PC-3 (cell line): ENCODE results near the gene SH3RF1. TPM values are rescaled to one million over a fixed set of nuclear protein-coding genes. Genes with fewer than 3 reads are reported as not detected.

Source experiments
- ATAC-seq: fragments of 200-7000 bp; cut with Tn5 transposase; 2 replicates; pipeline ENCODE4 v1.9.1; 2020; ENCODE audit warnings: mild to moderate bottlenecking, moderate library complexity
- Bru-seq: library from RNA; stranded (reverse); fragments of 400-500 nt; gene quantifications from one replicate; lab custom pipeline; 2021; lab: Mats Ljungman, UMichigan
- BruChase-seq, 2 experiments: library from RNA; stranded (reverse); fragments of 400-500 nt; gene quantifications; one replicate each; lab custom pipeline; 2021; lab: Mats Ljungman, UMichigan
- BruUV-seq: library from RNA; stranded (reverse); fragments of 400-500 nt; replicated peaks from 2 replicates; lab custom pipeline; 2021; lab: Mats Ljungman, UMichigan
- CTCF ChIA-PET: fragments of 300-600 bp; sonication (Branson Sonifier 250); formaldehyde crosslinking; loops from one replicate; lab custom pipeline; 2022; ENCODE audit warnings: antibody characterized with exemption; lab: Charles Lee
- POLR2A ChIA-PET: fragments of 300-600 bp; sonication (Branson Sonifier 250); formaldehyde crosslinking; loops from one replicate; lab custom pipeline; 2022; ENCODE audit warnings: antibody characterized with exemption; ENCODE audit not compliant: unreplicated experiment; lab: Charles Lee
- DNase-seq: peaks from one replicate; pipeline ENCODE4 v3.0.0-alpha.2; 2015
- H2AFZ ChIP-seq: fragments of 300-600 bp; sonication (generic); 2 replicates; pipeline ENCODE4 v1.6.0; 2016; ENCODE audit warnings: antibody characterized with exemption, low read length
- H3F3A ChIP-seq: fragments of 300-600 bp; sonication (generic); one replicate; pipeline ENCODE4 v1.6.0; 2017; ENCODE audit warnings: antibody characterized with exemption, low read length, control low read depth, mild to moderate bottlenecking; ENCODE audit not compliant: unreplicated experiment
- H3K27ac ChIP-seq: fragments of 300-600 bp; sonication (generic); 2 replicates; pipeline ENCODE4 v1.5.1; 2016; ENCODE audit warnings: mild to moderate bottlenecking, low read length
- H3K27me3 ChIP-seq: fragments of 300-600 bp; sonication (generic); 2 replicates; pipeline ENCODE4 v1.6.1; 2016; ENCODE audit warnings: low read length, mixed read lengths
- H3K36me3 ChIP-seq: fragments of 300-600 bp; sonication (generic); 2 replicates; pipeline ENCODE4 v1.6.1; 2016; ENCODE audit warnings: low read depth, mixed run types, low read length, mixed read lengths
- H3K4me1 ChIP-seq: fragments of 300-600 bp; sonication (generic); 2 replicates; pipeline ENCODE4 v1.5.1; 2016; ENCODE audit warnings: low read length; ENCODE audit not compliant: insufficient read depth
- H3K4me2 ChIP-seq: fragments of 300-600 bp; sonication (generic); 2 replicates; pipeline ENCODE4 v1.6.0; 2016; ENCODE audit warnings: low read length
- H3K4me3 ChIP-seq: fragments of 300-600 bp; sonication (generic); 2 replicates; pipeline ENCODE4 v1.5.1; 2016; ENCODE audit warnings: mild to moderate bottlenecking, low read length, mixed read lengths
- H3K79me2 ChIP-seq: fragments of 300-600 bp; sonication (generic); 2 replicates; pipeline ENCODE4 v1.6.1; 2017; ENCODE audit warnings: low read length, mixed read lengths
- H3K9ac ChIP-seq: fragments of 300-600 bp; sonication (generic); 2 replicates; pipeline ENCODE4 v1.6.0; 2016; ENCODE audit warnings: mild to moderate bottlenecking, low read length
- H3K9me2 ChIP-seq: fragments of 300-600 bp; sonication (generic); replicated peaks from 2 replicates; pipeline ENCODE4 v1.6.1; 2016; ENCODE audit warnings: mixed run types, low read length, mixed read lengths
- H3K9me3 ChIP-seq: fragments of 300-600 bp; sonication (generic); 2 replicates; pipeline ENCODE4 v1.6.1; 2016; ENCODE audit warnings: low read length, mixed read lengths
- H4K20me1 ChIP-seq: fragments of 300-600 bp; sonication (generic); 2 replicates; pipeline ENCODE4 v1.6.1; 2016; ENCODE audit warnings: low read length, mixed read lengths
- CTCF ChIP-seq: fragments of 300-600 bp; sonication (generic); conservative IDR thresholded peaks from 2 replicates; pipeline ENCODE4 v1.5.1; 2017; ENCODE audit warnings: antibody characterized with exemption, low read depth, mild to moderate bottlenecking, low read length
- EZH2 ChIP-seq: fragments of 300-600 bp; sonication (generic); IDR thresholded peaks from one replicate; pipeline ENCODE4 v1.6.1; 2017; ENCODE audit warnings: antibody characterized with exemption, mild to moderate bottlenecking, low read length; ENCODE audit not compliant: unreplicated experiment
- EZH2phosphoT487 ChIP-seq: fragments of 300-600 bp; sonication (generic); IDR thresholded peaks from 2 replicates; pipeline ENCODE4 v1.6.1; 2018; ENCODE audit warnings: mild to moderate bottlenecking, antibody characterized with exemption, low read length, borderline replicate concordance
- intact Hi-C: fragments of 100-400 bp; cut with micrococcal nuclease; formaldehyde crosslinking; loops from 2 replicates; pipeline ENCODE4 v1.9.0; 2023
- long read RNA-seq: library from polyadenylated mRNA; unstranded; transcript quantifications from one replicate; pipeline ENCODE4 v2.0.0, GENCODE V29; 2021; ENCODE audit not compliant: unreplicated experiment
- total RNA-seq: library from RNA; depleted of rRNA; stranded (reverse); fragments of >200 nt; gene quantifications from 2 replicates; pipeline ENCODE4 v1.2.3, GENCODE V29; 2014; rRNA removed

The SH3RF1 gene
- total RNA-seq = 20.2 and 21.0 TPM in 2 replicates
- percentile 89 among the genes with signal in this experiment for Bru-seq, nascent RNA
- percentile 74 among the genes with signal in this experiment for BruChase-seq, experiment 1, labeled RNA remaining after a 6-hour chase
- percentile 74 among the genes with signal in this experiment for BruChase-seq, experiment 2, labeled RNA remaining after a 2-hour chase
- long read RNA-seq, full-length matches to known transcripts = 7 of 45 reads
- long read RNA-seq, partial matches to known transcripts = 19 of 45 reads
- long read RNA-seq, other reads (novel, unspliced or antisense) = 19 of 45 reads

- no peaks in the 10 kb centered on the region for H3K9me2 ChIP-seq
- peaks cover 2% of the 10 kb centered on the region for H3K36me3 ChIP-seq
- POLR2A ChIA-PET = no interaction called here
- H3F3A ChIP-seq = no peaks in the 10 kb centered on the region
- no peaks in the 10 kb centered on the region for H3K9me3 ChIP-seq
- peak within 1 kb of the TSS; percentile 72 for H3K27ac ChIP-seq
- ATAC-seq (peak; percentile 73), DNase-seq (peak; percentile 83)
- H3K4me1 ChIP-seq = peaks cover 30% of the 10 kb centered on the region
- TF ChIP-seq EZH2phosphoT487 = peak; percentile 72; the same call in 1 of the 2 replicates
- no peak for TF ChIP-seq EZH2
- TF ChIP-seq CTCF = no peak; the same call in 1 of the 2 replicates
- BruUV-seq = no TSS peak
- H2AFZ ChIP-seq = peak within 1 kb of the TSS; percentile 85
- H3K4me2 ChIP-seq = peak within 1 kb of the TSS; percentile 95
- H3K4me3 ChIP-seq = peak within 1 kb of the TSS; percentile 87
- peaks cover 55% of the 10 kb centered on the region for H3K79me2 ChIP-seq
- H4K20me1 ChIP-seq = peaks cover 13% of the 10 kb centered on the region
- peak within 1 kb of the TSS; percentile 84 for H3K9ac ChIP-seq
- H3K27me3 ChIP-seq = no peaks in the 10 kb centered on the region
- intact Hi-C loops = loop anchor here (1.0 to 10.0 kb wide), 4 partner anchors 46 to 249 kb away; no protein-coding TSS in a partner anchor
- CTCF ChIA-PET = interaction anchor here (0.6 kb wide), 1 partner anchor 159 kb away, joined by 3 read pairs; no protein-coding TSS in a partner anchor
Measured at GRCh38 chr4:169270810-169271691, at the start of gene SH3RF1. SH3RF1 (minus strand) TSS chr4:169270956; CDS start chr4:169269212, 1,744 bp downstream.

- Histone ChIP-seq H3K9me2 (no peaks in the 10 kb centered on the region), H3K9me3 (no peaks in the 10 kb centered on the region), H3K79me2 (no peaks in the 10 kb centered on the region), H4K20me1 (no peaks in the 10 kb centered on the region), H3K4me1 (peaks cover 33% of the 10 kb centered on the region), H3K4me2 (peak overlapping the region; percentile 59), H3K9ac (no peak overlapping the region), H3K36me3 (no peaks in the 10 kb centered on the region), H3K27ac (0 out of 2 replicates have a peak overlapping the region, but pooled peaks have one; percentile 25), H3F3A (no peaks in the 10 kb centered on the region), H3K4me3 (peak overlapping the region; percentile 24; the same call in 1 of the 2 replicates), H2AFZ (peak overlapping the region; percentile 62; the same call in 1 of the 2 replicates), H3K27me3 (no peaks in the 10 kb centered on the region)
- intact Hi-C loops = no loop called here
- ChIA-PET POLR2A (no interaction called here), CTCF (no interaction called here)
- TF ChIP-seq EZH2phosphoT487 = no peak
- TF ChIP-seq EZH2 = no peak
- TF ChIP-seq CTCF = no peak
- DNase-seq = peak; percentile 15
- no TSS peak for BruUV-seq
- ATAC-seq = peak; percentile 45
Measured at GRCh38 chr4:169315530-169316343, 45.0 kb upstream of the SH3RF1 start.
